ENCODE data around the gene TMEM255B. TPM values are rescaled to one million over a fixed set of nuclear protein-coding genes. Genes with fewer than 3 reads are reported as not detected.
"Not testable (repeated sequence)": the region's sequence is repeated elsewhere in the genome, so short reads cannot be mapped to it uniquely, and the experiment has no call there.

Gene TMEM255B
- total RNA-seq, 4 donors from 2014 or later, result 0.26 to 3.8 (median 1.7) TPM

GRCh38 chr13:113828282-113828825 is 69.3 kb downstream of the TMEM255B start:
- 97% methylated on average over 17 of the region's 20 CpGs for WGBS

GRCh38 chr13:113830426-113830950 is 71.5 kb downstream of the TMEM255B start:
- WGBS, result 89% methylated on average over 14 of the region's 22 CpGs
- peaks cover 76% of the 10 kb centered on the region for H3K36me3 ChIP-seq

More at GRCh38 chr13:113828282-113828825, 69.3 kb downstream of the TMEM255B start:
- peaks cover 71% of the 10 kb centered on the region for H3K36me3 ChIP-seq
- no peaks in the 10 kb centered on the region for H3K4me1 ChIP-seq
- TF ChIP-seq POLR2A (IDR thresholded peaks at IDR 0.05) (no peak), CTCF (IDR thresholded peaks at IDR 0.05) (no peak), POLR2AphosphoS5 (IDR thresholded peaks at IDR 0.05) (no peak), EP300 (IDR thresholded peaks at IDR 0.05) (no peak)
- no peak overlapping the region for H3K4me3 ChIP-seq
- no peaks in the 10 kb centered on the region for H3K27me3 ChIP-seq
- no peak overlapping the region for H3K27ac ChIP-seq
- H3K9me3 ChIP-seq, result no peaks in the 10 kb centered on the region
- DNase-seq (ENCODE audit: low spot score in 2 of 2), result no peak

GRCh38 chr13:113831061-113831460 is 72.0 kb downstream of the TMEM255B start:
- H3K9me3 ChIP-seq, result no peaks in the 10 kb centered on the region
- H3K27ac ChIP-seq, result no peak overlapping the region
- H3K27me3 ChIP-seq, result no peaks in the 10 kb centered on the region
- WGBS, result 92% methylated on average over 19 of the region's 23 CpGs
- H3K36me3 ChIP-seq, result peaks cover 72% of the 10 kb centered on the region
- TF ChIP-seq EP300 (IDR thresholded peaks at IDR 0.05) (no peak), POLR2AphosphoS5 (IDR thresholded peaks at IDR 0.05) (no peak), POLR2A (IDR thresholded peaks at IDR 0.05) (no peak), CTCF (IDR thresholded peaks at IDR 0.05) (no peak)
- H3K4me3 ChIP-seq, result no peak overlapping the region
- peaks cover 8% of the 10 kb centered on the region for H3K4me1 ChIP-seq
- DNase-seq (ENCODE audit: low spot score in 2 of 2), result no peak

More at GRCh38 chr13:113830426-113830950, 71.5 kb downstream of the TMEM255B start:
- not testable (repeated sequence) for H3K9me3 ChIP-seq; H3K27me3 ChIP-seq; H3K4me3 ChIP-seq; DNase-seq (ENCODE audit: low spot score in 2 of 2); H3K27ac ChIP-seq; H3K4me1 ChIP-seq

- TF ChIP-seq CTCF (IDR thresholded peaks at IDR 0.05), result no peak
- Histone ChIP-seq H3K27ac (no peak overlapping the region), H3K36me3 (peaks cover 62% of the 10 kb centered on the region), H3K27me3 (no peaks in the 10 kb centered on the region), H3K4me1 (peaks cover 15% of the 10 kb centered on the region), H3K9me3 (no peaks in the 10 kb centered on the region), H3K4me3 (no peak overlapping the region)
- 74% methylated on average over 6 of the region's 19 CpGs for WGBS
- DNase-seq (ENCODE audit: low spot score in 2 of 2), result no peak
Measured at GRCh38 chr13:113832205-113832604, 73.2 kb downstream of the TMEM255B start.

GRCh38 chr13:113832631-113833030 is 73.6 kb downstream of the TMEM255B start:
- Histone ChIP-seq H3K27ac (no peak overlapping the region), H3K27me3 (no peaks in the 10 kb centered on the region), H3K36me3 (peaks cover 57% of the 10 kb centered on the region), H3K4me3 (no peak overlapping the region), H3K9me3 (no peaks in the 10 kb centered on the region), H3K4me1 (peaks cover 19% of the 10 kb centered on the region)
- 95% methylated on average over 22 of the region's 23 CpGs for WGBS
- TF ChIP-seq POLR2AphosphoS5 (IDR thresholded peaks at IDR 0.05) (no peak), CTCF (IDR thresholded peaks at IDR 0.05) (no peak), EP300 (IDR thresholded peaks at IDR 0.05) (no peak), POLR2A (IDR thresholded peaks at IDR 0.05) (no peak)
- no peak for DNase-seq (ENCODE audit: low spot score in 2 of 2)
